Right ventricle myocardium superior (tissue), 1 donor: ENCODE data around the gene CEP83. TPM values are rescaled to one million over a fixed set of nuclear protein-coding genes. Genes with fewer than 3 reads are reported as not detected.

Experiments
- ATAC-seq: fragments of 200-7000 bp; cut with Tn5 transposase; one replicate; pipeline ENCODE4 v1.9.1; 2020; ENCODE audit warnings: mild to moderate bottlenecking; ENCODE audit not compliant: poor library complexity
- DNase-seq: peaks from one replicate; pipeline ENCODE4 v3.0.0-alpha.2; 2020
- intact Hi-C: fragments of 100-400 bp; cut with DNase I; formaldehyde crosslinking; loops from one replicate; pipeline ENCODE4 v1.11.2; 2022
- total RNA-seq: library from RNA; stranded (reverse); fragmentation: NEBNext Ultra II Directional; extraction: Animal tissue kit (Norgen Biotek cat#: 25700); gene quantifications from one replicate; pipeline ENCODE4 v1.2.1, GENCODE V29; 2021
- donor health status: DM: no; HTN: yes; CAD: no; lungs with severe emphysema.

CEP83 gene
- total RNA-seq, 1 donor from 2014 or later = 8.5 TPM

DNA sequence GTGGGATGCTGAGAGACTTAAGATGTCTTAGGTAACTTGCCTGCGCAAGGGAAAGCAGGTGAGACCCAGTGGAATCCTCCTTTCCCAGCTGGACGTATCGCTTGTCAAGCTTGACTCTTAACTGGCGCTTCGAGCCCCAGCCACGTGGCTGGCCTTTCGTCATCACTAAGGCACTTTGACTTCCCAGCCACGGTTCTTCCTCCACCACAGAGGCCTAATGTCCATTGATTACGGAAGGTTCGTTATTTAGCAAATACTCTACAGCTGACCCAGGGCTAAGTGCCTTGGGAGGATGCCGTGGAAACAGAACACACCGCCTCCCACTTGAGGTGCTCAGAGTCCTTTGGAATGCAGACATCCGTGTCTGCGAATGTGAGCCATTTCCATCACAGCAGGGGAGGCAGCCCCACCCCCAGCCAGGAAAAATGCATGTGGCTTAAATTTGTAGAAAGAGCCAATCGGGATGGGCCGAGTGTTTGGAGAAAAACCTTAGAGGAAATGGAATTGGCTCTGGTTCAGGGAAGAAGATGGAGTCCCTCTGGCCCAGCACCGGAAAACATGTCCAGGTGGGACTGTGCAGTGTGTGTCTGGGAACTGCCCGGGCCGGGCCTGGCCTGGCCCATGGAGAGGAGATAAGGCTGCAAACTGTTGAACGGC is 195.6 kb downstream of the CEP83 start:
- intact Hi-C loops = no loop called here
- DNase-seq (no peak), ATAC-seq (no peak)

DNA sequence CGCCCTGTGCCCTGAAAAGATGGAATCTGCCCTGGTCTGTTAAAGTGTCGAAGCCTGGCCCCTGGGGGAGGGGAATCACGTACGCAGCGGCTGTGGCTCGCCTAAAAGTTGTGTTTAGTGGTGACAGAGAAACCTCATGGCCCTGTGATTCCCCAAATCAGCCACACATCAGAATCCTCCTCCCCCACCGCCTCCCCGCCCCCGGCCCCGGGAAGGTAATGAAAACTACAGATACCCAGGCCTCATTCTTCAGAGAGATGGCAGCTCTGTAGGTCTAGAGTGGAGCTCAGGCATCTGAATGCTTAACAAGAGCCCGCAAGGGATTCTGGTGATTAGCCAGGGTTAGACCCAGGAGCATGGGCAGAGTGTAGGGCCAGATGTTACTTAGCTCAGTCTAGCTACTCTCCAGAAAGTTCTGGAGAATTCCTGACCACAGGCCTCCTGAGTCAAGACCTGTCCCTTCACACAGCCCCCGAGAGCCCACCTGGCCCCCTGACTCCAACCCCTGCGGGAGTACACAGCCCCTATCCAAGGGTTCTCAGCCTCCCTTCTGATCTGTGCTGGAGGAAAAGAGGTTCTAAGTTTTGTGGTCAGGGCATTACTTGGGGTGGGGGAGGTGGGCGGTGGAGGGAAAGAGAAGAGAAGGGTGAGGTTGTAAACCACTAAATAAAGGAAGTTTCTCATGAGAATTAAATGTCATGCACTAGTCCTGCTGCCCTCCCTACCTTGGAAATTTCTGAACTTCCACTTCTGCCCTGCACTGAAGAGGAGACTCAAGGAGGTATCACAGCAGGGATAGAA is 196.5 kb downstream of the CEP83 start:
- intact Hi-C loops = no loop called here
- DNase-seq (no peak), ATAC-seq (peak; percentile 5)

DNA sequence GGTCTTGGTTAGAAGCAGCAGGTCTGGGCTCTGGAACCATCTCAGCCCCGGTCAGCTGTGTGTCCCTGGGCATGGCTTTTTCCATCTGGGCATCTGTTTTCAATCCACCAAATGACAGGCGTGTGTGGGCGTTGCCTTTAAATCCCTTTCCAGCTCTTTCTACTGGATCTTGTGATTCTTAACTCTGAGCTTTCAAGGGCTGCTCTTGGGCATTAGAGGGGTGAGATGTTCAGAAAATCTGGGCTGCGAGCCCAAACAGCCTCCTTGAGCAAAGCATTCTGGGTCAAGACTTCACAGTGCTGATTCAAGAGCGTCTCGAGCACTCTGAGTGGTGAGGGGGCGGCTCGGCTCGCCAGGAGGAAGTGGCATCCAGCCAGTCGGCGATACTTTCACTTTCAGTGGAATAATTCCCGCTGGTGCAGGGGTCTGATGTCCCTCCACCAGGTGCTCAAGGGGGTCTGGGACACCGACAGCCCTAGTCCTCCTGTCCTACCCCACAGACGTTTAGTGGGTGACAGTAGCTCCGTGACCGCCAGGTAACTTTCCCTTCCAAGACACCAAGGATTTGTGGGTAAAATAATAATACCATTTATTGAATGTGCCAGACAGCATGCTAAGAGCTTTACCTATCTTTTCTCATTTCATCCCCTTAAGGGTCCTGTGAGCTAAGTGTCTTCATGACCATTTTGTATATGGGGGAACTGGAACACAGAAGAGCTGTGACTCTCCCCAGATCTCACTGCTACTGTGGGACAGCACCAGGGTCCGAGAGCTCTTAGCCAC is 197.2 kb downstream of the CEP83 start:
- DNase-seq (peak; percentile 89), ATAC-seq (peak; percentile 90)
- intact Hi-C loops = no loop called here

DNA sequence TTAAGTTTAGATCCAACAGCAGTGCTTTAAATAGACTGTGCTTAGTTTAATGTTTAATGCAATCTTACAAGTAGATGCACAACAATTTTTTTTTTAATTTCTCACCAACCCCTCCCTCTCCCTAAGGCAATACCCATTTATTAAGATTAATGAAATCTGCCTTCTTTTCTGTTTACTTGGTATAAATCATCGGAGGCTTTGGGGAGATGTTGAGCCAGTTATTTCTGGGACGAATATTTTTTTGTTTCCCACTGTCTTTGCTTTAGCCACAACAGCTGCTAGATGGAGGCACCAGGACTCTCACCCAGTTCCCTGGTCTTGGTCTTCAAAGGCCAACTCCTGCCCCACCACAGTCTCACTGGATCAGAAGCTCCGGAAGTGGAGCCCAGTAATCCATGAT is 197.9 kb downstream of the CEP83 start:
- intact Hi-C loops = no loop called here
- peak; percentile 9 for ATAC-seq
- DNase-seq = no peak

DNA sequence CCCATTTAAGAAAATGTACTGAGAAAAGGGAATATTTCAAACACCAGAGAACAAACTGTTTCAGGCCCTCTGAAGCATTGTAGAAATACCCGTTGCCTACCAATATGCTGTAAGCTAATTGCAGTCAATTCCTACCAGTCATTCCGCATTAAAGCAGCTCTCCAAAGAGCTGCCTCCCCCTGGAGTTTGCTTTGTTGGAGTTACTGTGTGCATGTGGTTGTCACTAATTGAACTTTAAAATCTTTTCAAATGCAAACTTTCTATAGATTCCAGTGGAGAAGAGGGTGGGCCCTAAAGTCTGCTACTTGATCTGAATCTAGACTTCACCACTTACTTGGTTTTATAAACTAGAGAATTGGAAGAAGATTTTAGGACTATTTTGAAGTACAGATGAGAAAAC is 198.5 kb downstream of the CEP83 start:
- intact Hi-C loops = no loop called here
- no peak for ATAC-seq
- DNase-seq = no peak

DNA sequence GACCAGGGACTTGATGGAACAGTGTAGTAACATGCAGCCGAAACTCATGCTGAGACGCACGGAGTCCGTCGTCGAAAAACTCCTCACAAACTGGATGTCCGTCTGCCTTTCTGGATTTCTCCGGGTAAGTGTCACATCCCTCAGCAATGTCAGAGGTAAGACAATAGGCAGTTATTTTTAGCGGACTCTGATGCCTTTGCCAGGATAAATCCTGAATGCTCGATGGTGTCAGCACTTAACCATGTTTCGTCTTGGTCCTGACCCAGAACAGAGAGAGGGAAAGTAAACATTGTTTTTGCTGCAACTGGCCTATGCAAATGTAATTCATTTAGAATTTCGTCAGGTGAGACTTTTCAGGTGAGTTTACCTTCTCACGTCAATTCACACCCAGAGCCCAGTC is 198.9 kb downstream of the CEP83 start:
- intact Hi-C loops = no loop called here
- DNase-seq = no peak
- peak; percentile 61 for ATAC-seq

DNA sequence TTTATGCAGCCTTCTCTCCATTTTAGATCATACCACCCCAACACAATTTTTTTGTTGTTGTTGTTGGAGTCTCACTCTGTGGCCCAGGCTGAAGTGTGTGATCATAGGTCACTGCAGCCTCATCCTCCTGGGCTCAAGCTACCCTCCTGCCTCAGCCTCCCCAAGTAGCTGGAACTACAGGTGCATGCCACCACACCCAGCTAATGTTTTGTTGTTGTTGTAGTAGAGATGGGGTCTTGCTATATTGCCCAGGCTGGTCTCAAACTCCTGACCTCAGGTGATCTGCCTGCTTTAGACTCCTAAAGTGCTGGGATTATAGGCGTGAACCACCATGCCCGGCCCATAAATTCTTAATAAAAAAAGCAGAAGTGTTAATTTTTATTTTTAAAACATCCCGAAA is 199.7 kb downstream of the CEP83 start:
- ATAC-seq (no peak), DNase-seq (no peak)
- intact Hi-C loops = no loop called here

DNA sequence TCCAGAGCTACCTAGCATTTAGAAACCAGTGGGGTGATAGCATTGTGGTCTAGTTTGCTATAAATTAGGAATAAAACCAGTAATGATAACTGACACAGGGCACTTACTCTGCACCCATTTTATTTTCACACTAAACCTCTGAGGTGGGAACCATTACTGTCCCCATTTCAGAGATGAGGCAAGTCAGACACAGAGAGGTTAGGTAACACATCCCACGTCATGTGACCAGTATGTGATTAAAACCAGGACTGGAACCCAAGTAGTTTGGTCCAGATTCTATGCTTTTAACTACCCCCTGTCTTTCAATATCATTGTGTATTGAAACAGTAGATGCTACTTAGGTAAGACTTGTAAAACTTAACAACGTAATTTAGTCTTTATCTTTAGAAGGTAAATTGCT is 201.1 kb downstream of the CEP83 start:
- intact Hi-C loops = no loop called here
- ATAC-seq = no peak

More for the DNA sequence above, 201.1 kb downstream of the CEP83 start:
- no peak for DNase-seq

Other genes starting within 250 kb of the CEP83 start
- gene TMCC3, start 190.7 kb upstream of the CEP83 start, total RNA-seq = 1.5 TPM